B cell (primary cell): Measurements from ENCODE around the gene XCL2. TPM values are rescaled to one million over a fixed set of nuclear protein-coding genes. Genes with fewer than 3 reads are reported as not detected.

Experiments used
- ATAC-seq: fragments of 200-7000 bp; cut with Tn5 transposase; one replicate; pipeline ENCODE4 v1.10.0; 2021; ENCODE audit warnings: low read depth, mild to moderate bottlenecking, moderate number of reproducible peaks, moderate library complexity
- CTCF ChIA-PET: fragments of 350-600 bp; sonication (Branson Sonifier 250); formaldehyde crosslinking; loops from one replicate; lab custom pipeline; 2021; ENCODE audit warnings: antibody characterized with exemption, inconsistent platforms; lab: Charles Lee
- POLR2A ChIA-PET: fragments of 350-600 bp; sonication (Branson Sonifier 250); formaldehyde crosslinking; loops from one replicate; lab custom pipeline; 2021; ENCODE audit warnings: antibody characterized with exemption; lab: Charles Lee
- DNase-seq: peaks from one replicate; pipeline ENCODE4 v3.0.0; 2013
- H2AFZ ChIP-seq: 2 replicates; pipeline ENCODE4 v1.6.1; 2012; ENCODE audit warnings: mild to moderate bottlenecking, low read depth, low read length; ENCODE audit not compliant: insufficient read depth, poor library complexity, severe bottlenecking
- H3K27ac ChIP-seq, 2 donors: 1 replicate in 1 of 2; 2 replicates in 1 of 2; pipeline ENCODE4 v1.5.1; 2012 to 2013; ENCODE audit warnings: low read length in 2 of 2, mild to moderate bottlenecking in 2 of 2, moderate library complexity in 1 of 2
- H3K27me3 ChIP-seq, 4 experiments: fragments of 200-600 bp in 1 of 4; sonication (generic) in 1 of 4; replicated peaks in 1 of 4; 1 replicate in 2 of 4; 2 replicates in 2 of 4; pipeline versions ENCODE4 v1.6.1 to v1.7.0; 2013 to 2016; ENCODE audit warnings: low read length in 3 of 4, mild to moderate bottlenecking in 2 of 4, mixed read lengths in 1 of 4, moderate library complexity in 1 of 4; ENCODE audit not compliant: insufficient read depth in 4 of 4, control insufficient read depth in 3 of 4; ENCODE audit errors: control extremely low read depth in 1 of 4
- H3K36me3 ChIP-seq, 2 experiments: replicated peaks in 1 of 2; 1 replicate in 1 of 2; 2 replicates in 1 of 2; pipeline versions ENCODE4 v1.6.1 to v1.7.1; 2013; ENCODE audit warnings: low read length in 1 of 2; ENCODE audit not compliant: insufficient read depth in 2 of 2, control insufficient read depth in 1 of 2; ENCODE audit errors: control extremely low read depth in 1 of 2, extremely low read depth in 1 of 2
- H3K4me1 ChIP-seq, 2 donors: fragments of 200-600 bp in 1 of 2; sonication (generic) in 1 of 2; 1 replicate in 1 of 2; 2 replicates in 1 of 2; pipeline versions ENCODE4 v1.5.1 to v1.6.1; 2013 to 2017; ENCODE audit warnings: low read length in 2 of 2; ENCODE audit not compliant: control insufficient read depth in 2 of 2, insufficient read depth in 2 of 2
- H3K4me2 ChIP-seq: replicated peaks from 2 replicates; pipeline ENCODE3; 2012; ENCODE audit warnings: mild to moderate bottlenecking, low read depth, low read length; ENCODE audit not compliant: poor library complexity, severe bottlenecking
- H3K4me3 ChIP-seq, 5 experiments: fragments of 200-600 bp in 1 of 5; sonication (generic) in 1 of 5; 1 replicate in 3 of 5; 2 replicates in 2 of 5; pipeline versions ENCODE4 v1.5.1 to v1.7.0; 2011 to 2016; ENCODE audit warnings: low read length in 4 of 5, mild to moderate bottlenecking in 4 of 5, low read depth in 2 of 5, control low read depth in 1 of 5, moderate library complexity in 1 of 5; ENCODE audit not compliant: insufficient read depth in 1 of 5; ENCODE audit errors: control extremely low read depth in 1 of 5, extremely low read depth in 1 of 5
- H3K79me2 ChIP-seq: fragments of 200-600 bp; sonication (generic); one replicate; pipeline ENCODE4 v1.6.0; 2016; ENCODE audit warnings: low read length; ENCODE audit not compliant: control insufficient read depth, insufficient read depth
- H3K9ac ChIP-seq: fragments of 200-600 bp; sonication (generic); 2 replicates; pipeline ENCODE4 v1.6.1; 2017; ENCODE audit warnings: mild to moderate bottlenecking, low read length, moderate library complexity
- H3K9me3 ChIP-seq, 3 donors: one replicate each; pipeline versions ENCODE4 v1.6.1 to v1.7.1; 2013; ENCODE audit warnings: low read length in 2 of 3; ENCODE audit not compliant: control insufficient read depth in 2 of 3, insufficient read depth in 1 of 3; ENCODE audit errors: control extremely low read depth in 1 of 3
- H4K20me1 ChIP-seq: 2 replicates; pipeline ENCODE4 v1.6.0; 2012; ENCODE audit warnings: mild to moderate bottlenecking, low read length; ENCODE audit not compliant: insufficient read depth, control insufficient read depth, poor library complexity, severe bottlenecking
- H3K27ac Mint-ChIP-seq: one replicate; pipeline ENCODE4 v1.8.0; 2021; ENCODE audit warnings: mixed read lengths
- H3K27me3 Mint-ChIP-seq: one replicate; pipeline ENCODE4 v1.8.0; 2021; ENCODE audit warnings: mixed read lengths
- H3K4me1 Mint-ChIP-seq: one replicate; pipeline ENCODE4 v1.8.0; 2021; ENCODE audit warnings: mixed read lengths
- H3K4me3 Mint-ChIP-seq: one replicate; pipeline ENCODE4 v1.8.0; 2021; ENCODE audit warnings: mixed read lengths
- H3K9me3 Mint-ChIP-seq: one replicate; pipeline ENCODE4 v1.8.0; 2022; ENCODE audit warnings: mixed read lengths; ENCODE audit not compliant: insufficient read depth
- EZH2 ChIP-seq: IDR thresholded peaks from 2 replicates; pipeline ENCODE4 v1.6.1; 2012; ENCODE audit warnings: borderline replicate concordance, low read depth, mild to moderate bottlenecking, moderate library complexity, low read length; ENCODE audit not compliant: insufficient read depth, poor library complexity, severe bottlenecking
- WGBS: methylation state at CpG from one replicate; pipeline ENCODE4 v1.1.5; 2013; ENCODE audit warnings: missing lambda C conversion rate; ENCODE audit not compliant: insufficient coverage; 5-methylcytosine and 5-hydroxymethylcytosine counted together
- intact Hi-C: fragments of 100-400 bp; cut with micrococcal nuclease; formaldehyde crosslinking; loops from one replicate; pipeline ENCODE4 v1.10.0; 2022
- polyA plus RNA-seq: library from polyadenylated mRNA; depleted of rRNA; stranded (reverse); fragments of >200 nt; gene quantifications from 2 replicates; pipeline ENCODE4 v1.2.3, GENCODE V29; 2012
- total RNA-seq, 2 donors: library from RNA; stranded (reverse); fragments of 120-200 nt in 1 of 2; gene quantifications; 1 replicate in 1 of 2; 2 replicates in 1 of 2; pipeline versions ENCODE4 v1.2.3 to v1.2.4, GENCODE V29; 2013 to 2022
- TF ChIP-seq, protein P1 (sequence below): fragments of 200-600 bp; IDR thresholded peaks from one replicate; pipeline ENCODE4 v1.8.0; 2022; ENCODE audit warnings: antibody characterized with exemption, mild to moderate bottlenecking

XCL2 gene
- total and polyA plus RNA-seq, 2 donors (not counting 1 experiment from before 2014, with no cell fraction given): 1.5 TPM; not detected in 1

DNA sequence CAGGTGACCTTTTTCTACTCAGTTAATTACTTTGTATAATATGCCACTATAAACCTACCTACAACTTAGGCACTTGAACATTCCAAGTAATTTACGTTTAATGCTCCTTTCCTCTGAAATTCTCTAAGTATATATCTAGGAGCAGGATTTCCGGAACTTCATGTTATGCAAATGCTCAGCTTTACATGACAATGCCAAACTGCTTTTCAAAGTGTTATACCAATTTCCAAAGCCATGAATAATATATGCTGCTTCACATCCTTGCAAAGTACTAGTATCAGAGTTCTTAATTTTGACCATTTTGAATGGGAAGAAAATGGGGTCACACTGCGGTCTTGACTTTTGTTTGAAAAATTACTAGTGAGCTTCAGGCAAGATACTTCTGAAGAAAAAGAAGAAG lies 26.9 kb upstream of the XCL2 start:
- no peaks in the 10 kb centered on the region for H3K4me1 Mint-ChIP-seq
- Histone ChIP-seq H4K20me1 (no peaks in the 10 kb centered on the region), H3K4me2 (no peak overlapping the region), H3K9ac (no peak overlapping the region), H3K79me2 (no peaks in the 10 kb centered on the region), H3K27ac (no peak overlapping the region), H2AFZ (no peak overlapping the region), H3K27me3 (no peaks in the 10 kb centered on the region), H3K4me1 (no peaks in the 10 kb centered on the region), H3K4me3 (no peak overlapping the region), H3K9me3 (no peaks in the 10 kb centered on the region), H3K36me3 (no peaks in the 10 kb centered on the region)
- H3K27me3 Mint-ChIP-seq: peaks cover 20% of the 10 kb centered on the region
- no peaks in the 10 kb centered on the region for H3K9me3 Mint-ChIP-seq
- no peak for DNase-seq
- 100% methylated on average over 1 of the region's 3 CpGs for WGBS
- intact Hi-C loops: no loop called here
- H3K4me3 Mint-ChIP-seq: no peak overlapping the region
- POLR2A ChIA-PET: no interaction called here
- ATAC-seq: no peak
- H3K27ac Mint-ChIP-seq: no peak overlapping the region
- CTCF ChIA-PET: no interaction called here
- no peak for TF ChIP-seq EZH2
- TF ChIP-seq, protein P1, sequence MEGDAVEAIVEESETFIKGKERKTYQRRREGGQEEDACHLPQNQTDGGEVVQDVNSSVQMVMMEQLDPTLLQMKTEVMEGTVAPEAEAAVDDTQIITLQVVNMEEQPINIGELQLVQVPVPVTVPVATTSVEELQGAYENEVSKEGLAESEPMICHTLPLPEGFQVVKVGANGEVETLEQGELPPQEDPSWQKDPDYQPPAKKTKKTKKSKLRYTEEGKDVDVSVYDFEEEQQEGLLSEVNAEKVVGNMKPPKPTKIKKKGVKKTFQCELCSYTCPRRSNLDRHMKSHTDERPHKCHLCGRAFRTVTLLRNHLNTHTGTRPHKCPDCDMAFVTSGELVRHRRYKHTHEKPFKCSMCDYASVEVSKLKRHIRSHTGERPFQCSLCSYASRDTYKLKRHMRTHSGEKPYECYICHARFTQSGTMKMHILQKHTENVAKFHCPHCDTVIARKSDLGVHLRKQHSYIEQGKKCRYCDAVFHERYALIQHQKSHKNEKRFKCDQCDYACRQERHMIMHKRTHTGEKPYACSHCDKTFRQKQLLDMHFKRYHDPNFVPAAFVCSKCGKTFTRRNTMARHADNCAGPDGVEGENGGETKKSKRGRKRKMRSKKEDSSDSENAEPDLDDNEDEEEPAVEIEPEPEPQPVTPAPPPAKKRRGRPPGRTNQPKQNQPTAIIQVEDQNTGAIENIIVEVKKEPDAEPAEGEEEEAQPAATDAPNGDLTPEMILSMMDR: no peak

GRCh38 chr1:168568346-168568745 lies 24.5 kb upstream of the XCL2 start:
- H3K4me1 Mint-ChIP-seq: no peaks in the 10 kb centered on the region
- H3K36me3 ChIP-seq: no peaks in the 10 kb centered on the region
- H3K79me2 ChIP-seq: no peaks in the 10 kb centered on the region
- no CpG with 5 or more reads among the region's 1 CpG for WGBS
- no peak overlapping the region for H3K9ac ChIP-seq
- H3K27ac Mint-ChIP-seq: no peak overlapping the region
- no peak for TF ChIP-seq EZH2
- TF ChIP-seq, protein P1: no peak
- POLR2A ChIA-PET: no interaction called here
- no peaks in the 10 kb centered on the region for H3K4me1 ChIP-seq
- no peaks in the 10 kb centered on the region for H3K9me3 Mint-ChIP-seq
- no peaks in the 10 kb centered on the region for H3K27me3 ChIP-seq
- H3K4me3 Mint-ChIP-seq: no peak overlapping the region
- H3K9me3 ChIP-seq: no peaks in the 10 kb centered on the region
- intact Hi-C loops: no loop called here
- no peaks in the 10 kb centered on the region for H4K20me1 ChIP-seq
- CTCF ChIA-PET: no interaction called here
- H3K27ac ChIP-seq: no peak overlapping the region
- DNase-seq: no peak
- H3K4me2 ChIP-seq: no peak overlapping the region
- H3K27me3 Mint-ChIP-seq: peaks cover 21% of the 10 kb centered on the region
- H2AFZ ChIP-seq: no peak overlapping the region
- ATAC-seq: no peak
- no peak overlapping the region for H3K4me3 ChIP-seq
